Sigmoid colon (tissue), 4 donors: ENCODE results near the gene ACSM3.

Experiments used
- EP300 ChIP-seq, 4 donors: sonication (generic); formaldehyde crosslinking; IDR thresholded peaks; one replicate each; pipeline ENCODE4 v1.6.1; 2017; ENCODE audit warnings: antibody characterized with exemption in 4 of 4
- POLR2A ChIP-seq, 2 donors: fragments of 450-650 bp; IDR thresholded peaks; one replicate each; pipeline ENCODE4 v1.6.1; 2016; ENCODE audit warnings: antibody characterized with exemption in 2 of 2, mild to moderate bottlenecking in 2 of 2, moderate library complexity in 2 of 2
- POLR2AphosphoS5 ChIP-seq, 4 donors: sonication (generic); formaldehyde crosslinking; IDR thresholded peaks; one replicate each; pipeline ENCODE4 v1.6.1; 2017; ENCODE audit warnings: antibody characterized with exemption in 4 of 4
- TF ChIP-seq, protein P1 (sequence below), 4 experiments: fragments of 450-650 bp in 3 of 4; fragments of 200-600 bp in 1 of 4; IDR thresholded peaks; one replicate each; pipeline ENCODE4 v1.5.1; 2016 to 2019; ENCODE audit warnings: antibody characterized with exemption in 4 of 4, mild to moderate bottlenecking in 3 of 4, moderate library complexity in 2 of 4

DNA sequence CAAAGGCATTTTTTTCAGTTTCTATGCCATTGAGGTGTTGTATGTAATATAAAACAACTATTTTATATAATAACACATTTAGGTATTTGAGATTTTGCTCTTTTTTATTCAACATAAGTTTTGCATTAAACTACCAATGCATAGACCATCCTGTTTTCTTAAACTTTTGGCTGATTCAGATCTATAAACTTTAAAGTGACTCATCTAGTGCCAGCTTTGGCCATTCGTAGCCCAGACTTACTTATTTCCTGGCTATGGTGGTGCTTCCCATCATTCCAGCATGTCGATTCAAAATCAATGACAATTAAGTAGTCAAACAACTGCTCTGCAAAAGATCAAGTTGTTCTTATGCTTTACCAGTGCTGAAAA lies 39.4 kb downstream of the ACSM3 start:
- TF ChIP-seq, protein P1, sequence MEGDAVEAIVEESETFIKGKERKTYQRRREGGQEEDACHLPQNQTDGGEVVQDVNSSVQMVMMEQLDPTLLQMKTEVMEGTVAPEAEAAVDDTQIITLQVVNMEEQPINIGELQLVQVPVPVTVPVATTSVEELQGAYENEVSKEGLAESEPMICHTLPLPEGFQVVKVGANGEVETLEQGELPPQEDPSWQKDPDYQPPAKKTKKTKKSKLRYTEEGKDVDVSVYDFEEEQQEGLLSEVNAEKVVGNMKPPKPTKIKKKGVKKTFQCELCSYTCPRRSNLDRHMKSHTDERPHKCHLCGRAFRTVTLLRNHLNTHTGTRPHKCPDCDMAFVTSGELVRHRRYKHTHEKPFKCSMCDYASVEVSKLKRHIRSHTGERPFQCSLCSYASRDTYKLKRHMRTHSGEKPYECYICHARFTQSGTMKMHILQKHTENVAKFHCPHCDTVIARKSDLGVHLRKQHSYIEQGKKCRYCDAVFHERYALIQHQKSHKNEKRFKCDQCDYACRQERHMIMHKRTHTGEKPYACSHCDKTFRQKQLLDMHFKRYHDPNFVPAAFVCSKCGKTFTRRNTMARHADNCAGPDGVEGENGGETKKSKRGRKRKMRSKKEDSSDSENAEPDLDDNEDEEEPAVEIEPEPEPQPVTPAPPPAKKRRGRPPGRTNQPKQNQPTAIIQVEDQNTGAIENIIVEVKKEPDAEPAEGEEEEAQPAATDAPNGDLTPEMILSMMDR (IDR thresholded peaks at IDR 0.05) = no peak
- TF ChIP-seq POLR2A (IDR thresholded peaks at IDR 0.05) (no peak), POLR2AphosphoS5 (IDR thresholded peaks at IDR 0.05) (no peak), EP300 (IDR thresholded peaks at IDR 0.05) (no peak)
